ENCODE data around the gene SNF8. TPM values are rescaled to one million over a fixed set of nuclear protein-coding genes. Genes with fewer than 3 reads are reported as not detected.
A peak's percentile ranks its signal among the peaks of the same experiment; 100 is the strongest.

The SNF8 gene, protein sequence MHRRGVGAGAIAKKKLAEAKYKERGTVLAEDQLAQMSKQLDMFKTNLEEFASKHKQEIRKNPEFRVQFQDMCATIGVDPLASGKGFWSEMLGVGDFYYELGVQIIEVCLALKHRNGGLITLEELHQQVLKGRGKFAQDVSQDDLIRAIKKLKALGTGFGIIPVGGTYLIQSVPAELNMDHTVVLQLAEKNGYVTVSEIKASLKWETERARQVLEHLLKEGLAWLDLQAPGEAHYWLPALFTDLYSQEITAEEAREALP
- polyA plus RNA-seq (2013, experiment 1 of 4): 116 TPM
- polyA plus RNA-seq (2013, experiment 2 of 4): 117 TPM
- polyA plus RNA-seq (2013, experiment 3 of 4): 96.5 TPM
- polyA plus RNA-seq (2013, experiment 4 of 4): 98.8 TPM

DNA sequence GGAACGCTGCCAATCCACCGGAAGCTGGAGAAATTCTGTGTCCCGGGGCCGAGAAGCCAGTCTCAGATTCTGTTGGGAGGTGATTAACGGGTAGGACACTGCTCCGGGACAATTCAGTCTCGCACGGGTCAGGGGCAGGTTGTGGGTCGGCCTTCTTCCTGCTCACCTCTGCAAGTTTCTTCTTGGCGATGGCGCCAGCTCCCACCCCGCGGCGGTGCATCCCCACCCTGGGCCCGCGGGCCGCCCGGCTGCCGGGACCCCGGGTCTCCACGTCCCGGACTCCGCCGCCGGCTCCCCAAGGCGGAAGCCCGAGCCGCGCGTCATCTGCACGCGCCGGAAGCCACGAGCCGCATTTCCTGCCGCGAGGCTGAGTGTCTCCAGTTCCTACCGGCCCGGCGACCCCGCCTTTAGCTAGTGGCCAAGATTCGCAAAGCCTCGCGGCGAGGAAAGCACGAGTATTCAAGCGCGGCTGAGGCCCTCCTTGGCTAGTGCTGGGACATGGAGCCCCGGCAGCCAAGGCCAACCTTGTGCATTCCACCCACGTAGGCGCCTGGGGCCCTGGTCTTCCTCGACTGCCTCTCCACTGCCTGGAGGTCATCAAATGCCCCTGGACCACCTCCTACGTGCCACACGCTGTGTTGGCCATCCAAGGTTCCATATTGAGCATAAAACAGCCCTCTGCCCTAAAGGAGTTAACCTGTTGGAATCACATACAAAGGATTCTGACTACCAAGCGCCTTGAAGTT is at the start of gene SNF8:
Gene SNF8 (minus strand): TSS at position 328 of the 746 bp plus-strand sequence. CDS start 108 bp downstream, at position 220.
- H3K27ac ChIP-seq (ENCODE audit: insufficient read depth, low read depth, low read length, poor library complexity, severe bottlenecking): peak within 1 kb of the TSS; percentile 91
- H3K27me3 ChIP-seq (ENCODE audit: control insufficient read depth, insufficient read depth, low read length, poor library complexity, severe bottlenecking): no peaks in the 10 kb centered on the region
- peaks cover 11% of the 10 kb centered on the region for H3K36me3 ChIP-seq (ENCODE audit: control insufficient read depth, insufficient read depth, low read length)
- peak within 1 kb of the TSS; percentile 95 for H3K4me3 ChIP-seq (ENCODE audit: insufficient read depth, low read depth, low read length)
- no peaks in the 10 kb centered on the region for H3K4me1 ChIP-seq (ENCODE audit: control insufficient read depth, insufficient read depth, low read length)
- WGBS, 2 experiments: 3% methylated on average over 55 of the region's 55 CpGs
- no peaks in the 10 kb centered on the region for H3K9me3 ChIP-seq (ENCODE audit: control insufficient read depth, low read length)

DNA sequence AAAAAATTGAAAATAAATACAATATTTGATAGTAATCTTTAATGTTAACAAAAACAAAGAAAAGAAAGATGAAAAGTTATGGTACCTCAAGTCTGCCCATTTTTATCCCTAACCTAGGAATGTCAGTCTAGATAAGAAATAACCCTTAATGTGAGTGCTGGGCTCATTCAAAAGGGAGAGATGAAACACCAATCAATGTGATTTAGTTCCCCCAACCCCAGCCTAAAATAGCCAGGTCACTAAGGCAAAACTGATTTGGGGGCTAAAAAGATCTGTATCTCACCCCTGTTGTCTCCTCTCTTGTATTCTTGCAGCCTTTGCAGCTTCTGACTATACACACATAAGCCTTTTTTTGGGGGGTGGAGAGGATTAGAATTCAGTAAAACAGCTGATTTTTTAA is 49.3 kb upstream of the SNF8 start:
- H3K4me3 ChIP-seq (ENCODE audit: insufficient read depth, low read depth, low read length): no peak overlapping the region
- H3K36me3 ChIP-seq (ENCODE audit: control insufficient read depth, insufficient read depth, low read length): no peaks in the 10 kb centered on the region
- H3K4me1 ChIP-seq (ENCODE audit: control insufficient read depth, insufficient read depth, low read length): peaks cover 35% of the 10 kb centered on the region
- no peaks in the 10 kb centered on the region for H3K27me3 ChIP-seq (ENCODE audit: control insufficient read depth, insufficient read depth, low read length, poor library complexity, severe bottlenecking)
- peak overlapping the region; percentile 44 for H3K27ac ChIP-seq (ENCODE audit: insufficient read depth, low read depth, low read length, poor library complexity, severe bottlenecking)
- no peaks in the 10 kb centered on the region for H3K9me3 ChIP-seq (ENCODE audit: control insufficient read depth, low read length)

DNA sequence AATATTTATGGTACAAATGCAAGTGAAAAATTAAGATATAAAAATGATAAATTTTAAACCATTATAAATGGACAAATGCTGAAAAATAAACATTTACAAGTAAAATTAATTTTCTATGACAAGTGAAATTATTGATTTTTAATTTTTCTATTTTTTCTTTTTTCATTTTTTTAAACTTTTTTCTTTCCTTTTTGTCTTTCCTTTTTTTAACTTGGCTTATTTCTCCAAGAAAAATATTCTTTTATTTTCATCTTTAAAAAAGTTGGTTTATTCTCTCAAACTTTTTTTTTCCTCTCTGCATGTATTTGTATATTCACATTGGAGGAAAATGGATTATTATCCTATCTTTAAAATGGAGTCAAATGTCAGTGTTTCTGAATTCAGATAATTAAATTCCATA is 48.7 kb upstream of the SNF8 start:
- H3K4me3 ChIP-seq (ENCODE audit: insufficient read depth, low read depth, low read length): no peak overlapping the region
- no peak overlapping the region for H3K27ac ChIP-seq (ENCODE audit: insufficient read depth, low read depth, low read length, poor library complexity, severe bottlenecking)
- no peaks in the 10 kb centered on the region for H3K36me3 ChIP-seq (ENCODE audit: control insufficient read depth, insufficient read depth, low read length)
- no peaks in the 10 kb centered on the region for H3K9me3 ChIP-seq (ENCODE audit: control insufficient read depth, low read length)
- H3K4me1 ChIP-seq (ENCODE audit: control insufficient read depth, insufficient read depth, low read length): peaks cover 35% of the 10 kb centered on the region
- H3K27me3 ChIP-seq (ENCODE audit: control insufficient read depth, insufficient read depth, low read length, poor library complexity, severe bottlenecking): no peaks in the 10 kb centered on the region

DNA sequence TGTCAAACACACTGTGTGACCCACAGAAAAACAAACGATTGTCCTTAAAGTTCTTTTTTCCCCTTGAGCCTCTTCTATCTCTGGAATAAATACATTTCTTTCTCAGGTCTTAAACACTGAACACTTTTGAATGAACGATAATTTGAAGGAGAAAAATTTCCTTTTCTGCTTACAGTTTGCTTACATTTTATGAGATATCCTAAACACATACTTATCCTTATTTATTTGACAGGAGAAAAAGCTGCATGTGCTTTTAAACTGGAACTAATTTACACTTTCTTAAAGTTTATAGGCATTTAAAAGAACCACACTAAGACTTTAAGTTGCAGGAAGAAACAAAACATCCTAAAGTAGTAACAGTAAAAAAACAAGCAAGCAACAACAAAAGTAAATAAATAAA is 47.8 kb upstream of the SNF8 start:
- Histone ChIP-seq H3K4me3 (ENCODE audit: insufficient read depth, low read depth, low read length) (no peak overlapping the region), H3K9me3 (ENCODE audit: control insufficient read depth, low read length) (no peaks in the 10 kb centered on the region), H3K36me3 (ENCODE audit: control insufficient read depth, insufficient read depth, low read length) (no peaks in the 10 kb centered on the region), H3K4me1 (ENCODE audit: control insufficient read depth, insufficient read depth, low read length) (peaks cover 35% of the 10 kb centered on the region), H3K27me3 (ENCODE audit: control insufficient read depth, insufficient read depth, low read length, poor library complexity, severe bottlenecking) (no peaks in the 10 kb centered on the region), H3K27ac (ENCODE audit: insufficient read depth, low read depth, low read length, poor library complexity, severe bottlenecking) (no peak overlapping the region)
- WGBS, 2 experiments: 67 to 71% methylated on average over 1 to 2 of the region's 2 CpGs

DNA sequence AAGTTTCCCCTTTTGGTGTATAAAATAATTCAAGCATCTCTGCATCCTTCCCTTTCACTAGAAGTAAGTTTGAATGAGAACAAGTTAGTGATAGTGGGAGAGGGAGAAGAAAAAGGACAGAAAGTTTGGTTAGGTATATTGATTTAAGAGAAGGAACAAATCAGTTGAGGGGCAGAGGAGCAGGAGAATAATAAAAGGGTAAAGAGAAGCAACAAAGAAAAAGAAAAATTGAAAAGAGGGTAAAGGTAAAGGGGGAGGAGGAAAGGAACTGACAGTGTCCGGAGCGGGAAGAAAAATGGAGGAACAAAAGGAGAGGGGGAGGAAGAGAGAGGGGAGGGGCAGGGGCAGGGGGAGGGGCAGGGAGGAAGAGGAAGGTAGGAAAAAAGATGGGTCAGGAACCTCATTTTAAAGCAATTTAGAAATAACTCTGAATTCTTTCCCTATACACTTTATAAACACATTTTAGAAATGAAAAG is 46.3 kb upstream of the SNF8 start:
- H3K4me1 ChIP-seq (ENCODE audit: control insufficient read depth, insufficient read depth, low read length): peaks cover 35% of the 10 kb centered on the region
- no peaks in the 10 kb centered on the region for H3K9me3 ChIP-seq (ENCODE audit: control insufficient read depth, low read length)
- 0 to 5% methylated on average over 2 of the region's 2 CpGs for WGBS, 2 experiments
- no peaks in the 10 kb centered on the region for H3K27me3 ChIP-seq (ENCODE audit: control insufficient read depth, insufficient read depth, low read length, poor library complexity, severe bottlenecking)
- no peaks in the 10 kb centered on the region for H3K36me3 ChIP-seq (ENCODE audit: control insufficient read depth, insufficient read depth, low read length)
- H3K27ac ChIP-seq (ENCODE audit: insufficient read depth, low read depth, low read length, poor library complexity, severe bottlenecking): peak overlapping the region; percentile 26
- peak overlapping the region; percentile 10 for H3K4me3 ChIP-seq (ENCODE audit: insufficient read depth, low read depth, low read length)

DNA sequence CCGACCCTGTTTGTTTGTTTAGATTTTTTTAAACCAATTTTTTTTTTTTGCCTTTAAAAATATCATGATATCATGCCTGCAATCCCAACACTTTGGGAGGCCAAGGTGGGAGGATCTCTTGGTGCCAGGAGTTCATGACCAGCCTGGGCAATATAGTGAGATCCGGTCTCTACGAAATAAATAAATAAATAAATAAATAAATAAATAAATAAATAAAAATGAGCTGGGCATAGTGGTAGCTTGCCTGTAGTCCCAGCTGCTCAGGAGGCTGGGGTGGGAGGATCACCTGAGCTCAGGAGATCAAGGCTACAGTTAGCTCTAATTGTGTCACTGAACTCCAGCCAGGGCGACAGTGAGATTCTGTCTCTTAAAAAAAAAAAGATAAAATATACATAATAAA is 44.5 kb upstream of the SNF8 start:
- no peak overlapping the region for H3K4me3 ChIP-seq (ENCODE audit: insufficient read depth, low read depth, low read length)
- no peak overlapping the region for H3K27ac ChIP-seq (ENCODE audit: insufficient read depth, low read depth, low read length, poor library complexity, severe bottlenecking)
- H3K27me3 ChIP-seq (ENCODE audit: control insufficient read depth, insufficient read depth, low read length, poor library complexity, severe bottlenecking): no peaks in the 10 kb centered on the region
- WGBS, 2 experiments: 81 to 100% methylated on average over 2 to 3 of the region's 4 CpGs
- no peaks in the 10 kb centered on the region for H3K36me3 ChIP-seq (ENCODE audit: control insufficient read depth, insufficient read depth, low read length)
- H3K9me3 ChIP-seq (ENCODE audit: control insufficient read depth, low read length): no peaks in the 10 kb centered on the region
- H3K4me1 ChIP-seq (ENCODE audit: control insufficient read depth, insufficient read depth, low read length): peaks cover 34% of the 10 kb centered on the region

DNA sequence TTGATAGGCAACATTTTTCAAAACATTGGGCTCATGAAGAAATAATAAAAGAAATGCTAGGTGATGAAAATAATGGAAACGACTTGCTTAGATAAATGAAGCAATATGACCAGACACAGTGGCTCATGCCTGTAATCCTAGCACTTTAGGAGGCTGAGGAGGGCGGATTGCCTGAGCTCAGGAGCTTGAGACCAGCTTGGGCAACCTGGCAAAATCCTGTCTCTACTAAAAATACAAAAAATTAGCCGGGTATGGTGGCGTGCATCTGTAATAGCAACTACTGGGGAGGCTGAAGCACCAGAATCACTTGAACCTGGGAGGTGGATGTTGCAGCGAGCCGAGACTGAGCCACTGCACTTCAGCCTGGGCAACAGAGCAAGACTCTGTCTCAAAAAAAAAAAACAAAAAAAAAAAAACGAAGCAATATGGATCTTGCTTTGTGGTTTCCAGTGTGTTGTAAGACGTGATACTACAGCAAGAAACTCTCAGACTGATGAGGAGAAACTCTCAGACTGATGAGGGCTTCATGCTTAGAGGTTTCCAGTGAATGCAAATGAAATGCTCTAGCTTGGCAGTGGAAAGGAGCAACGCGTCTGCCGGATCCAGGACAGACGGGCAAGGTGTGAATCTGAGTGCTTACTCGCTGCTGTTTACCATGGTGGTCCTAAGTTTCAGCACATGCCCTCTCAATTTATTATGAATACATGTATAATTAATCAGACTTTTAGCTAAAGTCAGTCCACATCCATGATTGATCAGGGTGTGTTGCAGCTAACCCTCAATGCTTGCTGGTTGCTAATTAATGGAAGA is 41.0 kb upstream of the SNF8 start:
- Histone ChIP-seq H3K9me3 (ENCODE audit: control insufficient read depth, low read length) (no peaks in the 10 kb centered on the region), H3K27me3 (ENCODE audit: control insufficient read depth, insufficient read depth, low read length, poor library complexity, severe bottlenecking) (no peaks in the 10 kb centered on the region), H3K36me3 (ENCODE audit: control insufficient read depth, insufficient read depth, low read length) (no peaks in the 10 kb centered on the region), H3K4me1 (ENCODE audit: control insufficient read depth, insufficient read depth, low read length) (peaks cover 8% of the 10 kb centered on the region), H3K27ac (ENCODE audit: insufficient read depth, low read depth, low read length, poor library complexity, severe bottlenecking) (no peak overlapping the region), H3K4me3 (ENCODE audit: insufficient read depth, low read depth, low read length) (no peak overlapping the region)
- 90 to 92% methylated on average over 13 of the region's 13 CpGs for WGBS, 2 experiments

DNA sequence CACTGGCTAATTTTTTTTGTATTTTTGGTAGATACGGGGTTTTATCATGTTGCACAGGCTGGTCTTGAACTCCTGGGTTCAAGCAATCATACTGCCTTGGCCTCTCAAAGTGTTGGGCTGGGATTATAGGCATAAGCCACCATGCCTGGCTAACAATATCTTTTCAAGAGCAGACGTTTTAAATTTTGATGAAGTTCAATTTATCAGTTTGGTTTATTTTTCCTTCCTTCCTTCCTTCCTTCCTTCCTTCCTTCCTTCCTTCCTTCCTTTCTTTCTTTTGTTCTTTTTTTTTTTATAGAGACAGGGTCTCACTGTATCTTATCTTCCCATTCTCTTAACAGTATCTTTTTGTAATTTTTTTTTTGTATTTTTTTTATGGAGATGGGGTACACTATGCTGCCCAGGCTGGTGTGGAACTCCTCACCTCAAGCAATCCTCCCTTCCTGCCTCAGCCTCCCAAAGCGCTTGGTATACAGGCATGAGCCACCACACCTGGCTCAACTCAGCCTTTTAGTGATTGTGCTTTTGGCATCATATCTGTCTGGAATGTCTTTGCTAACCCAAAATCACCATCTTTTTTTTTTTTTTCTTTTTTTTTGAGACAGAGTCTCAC is 37.4 kb upstream of the SNF8 start:
- H3K27me3 ChIP-seq (ENCODE audit: control insufficient read depth, insufficient read depth, low read length, poor library complexity, severe bottlenecking): no peaks in the 10 kb centered on the region

DNA sequence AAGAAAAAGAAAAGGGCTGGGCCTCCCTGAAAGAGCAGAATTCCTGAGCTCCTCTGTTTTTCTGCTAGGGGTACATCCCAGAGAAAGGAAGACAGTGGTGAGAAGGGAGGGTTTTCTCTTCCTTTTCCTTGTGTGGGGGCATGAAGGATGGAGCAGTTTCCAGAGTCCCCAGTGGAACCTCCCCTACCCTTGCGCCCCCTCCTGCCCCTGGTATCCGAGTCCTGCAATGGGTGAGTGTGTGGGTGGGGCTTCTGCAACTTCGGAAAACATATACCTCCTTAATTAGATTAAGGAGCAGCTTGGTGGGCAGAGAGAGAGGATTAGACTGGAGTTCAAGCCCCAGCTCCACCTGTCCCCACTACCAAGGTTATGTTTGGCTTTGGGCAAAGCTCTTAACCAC is 29.2 kb upstream of the SNF8 start:
- WGBS, 2 experiments: 59% methylated on average over 3 of the region's 3 CpGs; no CpG with 5 or more reads in 1 of the 2 experiments
- Histone ChIP-seq H3K4me3 (ENCODE audit: insufficient read depth, low read depth, low read length) (no peak overlapping the region), H3K27ac (ENCODE audit: insufficient read depth, low read depth, low read length, poor library complexity, severe bottlenecking) (no peak overlapping the region), H3K27me3 (ENCODE audit: control insufficient read depth, insufficient read depth, low read length, poor library complexity, severe bottlenecking) (no peaks in the 10 kb centered on the region), H3K36me3 (ENCODE audit: control insufficient read depth, insufficient read depth, low read length) (no peaks in the 10 kb centered on the region), H3K4me1 (ENCODE audit: control insufficient read depth, insufficient read depth, low read length) (peaks cover 14% of the 10 kb centered on the region), H3K9me3 (ENCODE audit: control insufficient read depth, low read length) (no peaks in the 10 kb centered on the region)

More for the DNA sequence above, 37.4 kb upstream of the SNF8 start:
- Histone ChIP-seq H3K9me3 (ENCODE audit: control insufficient read depth, low read length) (no peaks in the 10 kb centered on the region), H3K4me3 (ENCODE audit: insufficient read depth, low read depth, low read length) (no peak overlapping the region), H3K36me3 (ENCODE audit: control insufficient read depth, insufficient read depth, low read length) (no peaks in the 10 kb centered on the region), H3K27ac (ENCODE audit: insufficient read depth, low read depth, low read length, poor library complexity, severe bottlenecking) (no peak overlapping the region), H3K4me1 (ENCODE audit: control insufficient read depth, insufficient read depth, low read length) (no peaks in the 10 kb centered on the region)
- WGBS, 2 experiments: 92 to 93% methylated on average over 3 of the region's 3 CpGs

All from ectodermal cell (in vitro differentiated cells).